NOMO-1 (cell line): ENCODE data around the gene ZKSCAN1.

ENCODE experiments used
- DNase-seq, 2 experiments: peaks; one replicate each; lab custom pipeline; 2025; ENCODE audit not compliant: unreplicated experiment in 2 of 2; lab: John Stamatoyannopoulos, UW

Gene ZKSCAN1

GRCh38 chr7:100034871-100035510, 19.6 kb downstream of the ZKSCAN1 start:
- DNase-seq: no peak

DNA sequence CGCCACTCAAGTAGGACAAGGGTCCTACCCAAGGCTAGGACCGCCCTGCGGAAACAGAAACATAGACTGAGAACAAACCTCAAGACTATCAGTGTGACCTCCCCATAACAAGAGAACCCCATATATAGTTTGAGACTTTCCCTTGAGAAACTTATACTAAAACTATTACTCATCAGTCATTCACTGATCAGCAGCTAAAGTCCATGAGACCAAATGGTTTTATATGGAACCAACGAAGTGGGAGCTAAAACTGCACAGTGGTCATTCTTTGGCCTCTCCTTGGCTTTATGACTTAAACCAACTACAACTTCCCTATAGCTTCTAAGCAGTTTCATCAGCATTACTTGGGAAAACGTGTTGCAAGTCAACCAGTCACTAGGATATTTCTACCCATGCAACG, 20.5 kb downstream of the ZKSCAN1 start:
- DNase-seq: no peak

GRCh38 chr7:100038326-100038725, 22.9 kb downstream of the ZKSCAN1 start:
- DNase-seq: no peak

DNA sequence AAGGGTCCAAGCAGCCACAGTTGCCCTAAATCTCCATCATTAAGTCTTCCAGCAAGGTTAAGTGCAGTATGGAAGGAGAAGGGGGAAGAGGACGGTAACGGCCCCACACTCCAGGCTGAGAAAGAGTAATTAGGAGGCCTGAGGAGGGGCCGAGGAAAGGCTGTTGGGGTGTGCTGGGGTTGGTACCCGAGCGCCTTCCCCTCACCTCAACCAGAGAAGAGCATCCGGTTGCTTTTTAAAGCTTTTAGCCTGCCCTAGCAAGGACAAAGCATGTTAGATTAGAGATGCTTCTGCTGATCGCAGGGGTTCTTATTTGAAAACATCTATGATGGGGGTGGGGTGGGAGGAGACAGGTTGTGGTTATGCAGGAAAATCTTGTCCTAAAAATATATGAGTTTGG, 25.2 kb downstream of the ZKSCAN1 start:
- no peak for DNase-seq

DNA sequence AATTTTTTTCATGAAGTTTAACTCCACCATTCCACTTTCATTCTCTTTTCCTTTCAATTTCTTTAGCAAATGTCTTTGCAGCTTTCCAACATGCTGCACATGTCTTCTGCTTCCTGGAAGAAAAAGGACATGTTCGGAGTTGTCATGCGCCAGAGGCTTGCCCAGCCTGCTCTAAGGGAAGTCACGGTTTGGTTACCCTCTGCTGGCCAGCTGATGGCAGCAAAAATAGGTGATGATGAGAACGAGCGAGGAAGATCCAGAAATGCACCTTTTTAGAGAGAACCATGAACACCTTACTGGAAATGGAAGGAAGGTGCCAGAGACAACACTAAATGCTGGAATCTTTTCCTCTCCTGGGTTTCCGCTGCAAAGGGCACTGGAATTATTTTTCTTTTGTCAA, 29.3 kb downstream of the ZKSCAN1 start:
- DNase-seq: peak in 1 of 2 experiments; percentile 40

- DNase-seq: no peak
Observed at GRCh38 chr7:100048680-100049079, 33.3 kb downstream of the ZKSCAN1 start.

DNA sequence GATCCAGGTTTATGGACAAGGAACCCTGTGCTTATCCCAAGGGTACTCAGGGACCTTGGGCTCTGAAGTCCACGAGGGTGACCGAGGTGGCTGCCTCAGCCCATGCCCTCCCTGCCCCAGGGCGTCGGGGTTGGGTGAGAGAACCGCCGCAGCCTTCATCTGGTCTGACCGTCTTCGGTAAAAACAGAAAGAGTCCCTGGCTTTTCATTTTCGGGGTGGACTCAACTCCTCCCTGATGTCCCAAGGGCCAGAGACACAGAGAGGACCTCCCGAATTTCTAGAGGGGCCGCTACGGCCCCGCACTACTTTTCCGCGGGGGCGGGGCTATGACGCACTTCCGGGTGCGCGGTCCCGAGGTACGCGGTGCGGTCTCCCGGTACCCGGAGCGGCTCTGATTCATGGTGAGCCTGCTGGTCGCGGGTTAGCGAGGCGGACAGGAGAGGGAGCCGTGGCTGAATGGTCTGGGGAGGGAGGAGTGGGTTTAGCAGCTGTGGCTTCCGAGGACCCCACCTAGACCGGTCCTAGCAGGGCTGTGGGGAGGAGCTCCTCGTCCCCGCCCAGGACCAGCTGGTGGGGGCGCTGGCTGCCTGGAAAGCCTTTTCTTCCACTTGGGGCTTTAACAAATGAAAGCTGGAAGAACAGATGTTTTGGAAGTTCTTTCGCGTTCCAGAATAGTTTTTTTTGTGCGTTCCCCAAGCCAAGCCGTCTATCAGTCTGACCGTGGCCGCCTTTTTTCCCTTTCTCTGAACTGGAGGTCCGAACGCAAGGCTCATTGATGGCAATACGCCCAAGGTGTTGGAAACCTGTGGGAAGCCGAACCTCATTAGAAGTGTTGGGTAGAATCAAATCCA, 34.3 kb downstream of the ZKSCAN1 start, which contains the start of gene ZSCAN21:
TSS of gene ZSCAN21 (plus strand) at position 334 of the 851 bp plus-strand sequence. CDS start 7,233 bp downstream, outside the sequence.
- DNase-seq: peak; percentile 70 to 71

DNA sequence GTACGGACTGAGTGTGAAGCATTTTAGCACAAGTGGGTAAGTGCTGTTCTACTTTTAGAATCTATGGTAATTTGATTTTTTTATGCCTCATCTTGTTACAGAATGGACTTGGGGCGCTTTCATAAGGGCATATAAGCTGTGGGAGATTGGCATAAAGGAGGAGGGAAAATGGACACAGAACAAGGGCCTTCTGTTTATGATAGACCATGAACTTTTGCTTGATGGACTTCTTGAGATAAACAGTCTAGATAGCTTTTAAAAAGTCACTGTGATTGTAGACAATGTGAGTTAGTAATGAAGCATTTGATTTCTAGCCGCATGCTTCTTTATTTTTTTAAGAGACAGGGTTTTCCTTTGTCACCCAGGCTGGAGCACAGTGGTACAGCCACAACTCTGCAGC, 36.2 kb downstream of the ZKSCAN1 start:
- no peak for DNase-seq

GRCh38 chr7:100053215-100053614, 37.8 kb downstream of the ZKSCAN1 start:
- peak; percentile 63 to 77 for DNase-seq

- no peak for DNase-seq
Observed at GRCh38 chr7:100057006-100057405, 41.6 kb downstream of the ZKSCAN1 start.

- DNase-seq: no peak
Observed at GRCh38 chr7:100059251-100059739, 43.9 kb downstream of the ZKSCAN1 start.

DNA sequence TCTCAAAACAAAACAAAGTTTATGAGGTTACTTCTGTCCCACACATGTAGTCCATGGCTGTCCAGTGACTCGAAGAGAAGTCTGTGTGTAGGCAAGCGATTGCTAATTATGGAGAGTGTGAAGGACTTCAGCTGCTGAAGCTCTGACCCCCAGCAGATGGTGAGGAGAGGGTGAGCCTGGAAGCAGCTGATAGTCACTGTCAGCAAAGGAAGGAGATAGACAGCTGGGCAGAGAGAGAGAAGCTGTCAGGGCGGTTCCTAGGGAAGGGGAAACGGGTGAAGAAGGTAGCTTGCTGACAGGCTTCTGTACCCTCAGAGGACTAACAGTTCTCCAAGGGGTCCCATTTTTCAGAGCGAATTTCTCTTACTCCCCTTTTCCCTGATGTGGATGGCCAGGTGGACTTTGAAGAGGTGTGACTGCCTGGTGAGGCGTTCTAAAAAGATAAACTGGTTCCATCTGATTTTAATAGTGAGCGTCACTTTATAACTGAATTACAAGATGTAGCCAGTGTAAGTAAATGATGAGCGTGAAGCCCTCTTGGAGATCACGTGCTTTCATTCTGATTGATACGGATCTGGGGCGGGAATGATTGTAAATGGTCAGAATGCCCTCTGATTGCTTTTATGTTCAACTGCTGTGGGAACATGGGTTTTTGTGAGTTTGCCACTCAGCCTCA, 46.3 kb downstream of the ZKSCAN1 start:
- no peak for DNase-seq

- no peak for DNase-seq
Observed at GRCh38 chr7:100063376-100063775, 48.0 kb downstream of the ZKSCAN1 start.

DNA sequence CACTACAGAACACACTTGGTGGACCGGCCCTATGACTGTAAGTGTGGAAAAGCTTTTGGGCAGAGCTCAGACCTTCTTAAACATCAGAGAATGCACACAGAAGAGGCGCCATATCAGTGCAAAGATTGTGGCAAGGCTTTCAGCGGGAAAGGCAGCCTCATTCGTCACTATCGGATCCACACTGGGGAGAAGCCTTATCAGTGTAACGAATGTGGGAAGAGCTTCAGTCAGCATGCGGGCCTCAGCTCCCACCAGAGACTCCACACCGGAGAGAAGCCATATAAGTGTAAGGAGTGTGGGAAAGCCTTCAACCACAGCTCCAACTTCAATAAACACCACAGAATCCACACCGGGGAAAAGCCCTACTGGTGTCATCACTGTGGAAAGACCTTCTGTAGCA, 48.8 kb downstream of the ZKSCAN1 start:
- no peak for DNase-seq

DNA sequence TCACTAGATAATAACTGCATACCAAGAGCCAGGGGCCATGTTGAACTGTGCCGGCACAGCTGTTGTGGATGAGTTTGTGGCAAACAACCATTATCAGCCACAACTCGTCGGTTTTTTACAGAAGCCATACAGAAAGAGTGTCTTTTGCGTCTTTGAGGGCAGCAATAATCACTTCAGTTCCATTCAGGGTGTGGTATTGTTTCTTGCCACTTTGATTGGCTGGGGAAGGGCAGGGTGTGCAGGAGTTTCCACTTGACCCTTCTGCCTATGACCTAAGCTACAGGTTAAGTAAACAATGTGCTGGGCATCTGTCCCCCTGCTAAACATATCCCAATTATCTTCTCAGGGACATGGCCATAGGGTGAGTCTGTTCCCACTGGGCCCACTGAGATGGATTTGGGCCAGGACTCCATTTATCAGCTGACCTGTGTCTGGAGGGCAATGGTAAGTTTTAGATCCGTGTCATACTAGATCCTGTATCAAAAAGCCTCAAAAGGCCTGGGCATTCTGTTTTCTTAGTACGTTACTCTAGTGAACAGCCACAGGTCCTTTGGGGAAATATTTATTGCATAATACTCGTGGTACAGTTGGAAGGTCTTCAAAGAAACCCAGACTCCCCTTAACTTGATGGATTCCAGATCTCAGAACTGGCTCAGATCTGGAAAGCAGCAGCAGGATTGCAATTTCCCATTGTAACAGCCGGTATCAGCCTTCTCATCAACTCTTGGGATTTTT, 50.2 kb downstream of the ZKSCAN1 start:
- DNase-seq: no peak

DNA sequence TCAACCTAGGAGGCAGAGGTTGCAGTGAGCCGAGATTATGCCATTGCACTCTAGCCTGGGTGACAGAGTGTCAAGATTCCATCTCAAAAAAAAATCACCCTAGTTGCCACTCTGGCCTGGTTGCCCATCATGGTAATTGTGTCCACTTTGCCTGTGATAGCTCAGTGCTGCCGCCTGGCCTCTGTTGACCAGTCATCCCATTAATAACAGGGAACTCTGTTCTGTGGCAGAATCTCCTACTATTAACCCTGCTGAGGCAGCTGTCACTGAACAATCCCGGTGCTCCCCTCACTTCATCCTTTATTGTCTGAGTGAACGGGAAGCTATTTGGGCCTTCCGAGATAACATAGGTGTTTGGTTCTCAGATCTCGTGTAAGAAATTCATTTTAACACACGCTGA, 51.6 kb downstream of the ZKSCAN1 start:
- no peak for DNase-seq

- DNase-seq: no peak
Observed at GRCh38 chr7:100069991-100070390, 54.6 kb downstream of the ZKSCAN1 start.

DNA sequence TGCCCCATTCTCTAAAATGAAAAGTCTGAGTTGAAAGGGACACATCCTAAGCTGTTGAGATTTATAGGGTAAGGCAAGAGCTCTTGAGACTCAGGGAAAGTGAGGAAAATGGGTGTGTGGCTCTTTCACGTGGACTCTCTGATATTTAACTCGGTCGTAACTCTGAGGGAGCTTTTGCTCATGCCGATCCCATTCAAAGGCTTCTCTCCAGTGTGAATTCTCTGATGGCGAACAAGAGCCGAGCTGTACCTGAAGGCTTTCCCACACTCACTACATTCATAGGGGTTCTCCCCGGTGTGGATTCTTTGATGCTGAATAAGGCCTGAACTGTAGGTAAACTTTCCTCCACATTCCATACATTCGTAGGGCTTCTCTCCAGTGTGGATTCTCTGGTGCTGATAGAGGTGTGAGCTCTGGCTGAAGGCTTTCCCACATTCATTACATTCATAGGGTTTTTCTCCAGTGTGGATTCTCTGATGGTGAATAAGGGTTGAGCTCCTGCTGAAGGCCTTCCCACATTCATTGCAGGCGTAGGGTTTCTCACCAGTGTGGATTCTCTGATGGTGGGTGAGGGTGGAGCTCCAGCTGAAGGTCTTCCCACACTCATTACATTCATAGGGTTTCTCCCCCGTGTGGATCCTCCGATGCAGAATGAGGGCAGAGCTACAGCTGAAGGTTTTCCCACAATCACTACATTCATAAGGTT, 55.8 kb downstream of the ZKSCAN1 start:
- no peak for DNase-seq

DNA sequence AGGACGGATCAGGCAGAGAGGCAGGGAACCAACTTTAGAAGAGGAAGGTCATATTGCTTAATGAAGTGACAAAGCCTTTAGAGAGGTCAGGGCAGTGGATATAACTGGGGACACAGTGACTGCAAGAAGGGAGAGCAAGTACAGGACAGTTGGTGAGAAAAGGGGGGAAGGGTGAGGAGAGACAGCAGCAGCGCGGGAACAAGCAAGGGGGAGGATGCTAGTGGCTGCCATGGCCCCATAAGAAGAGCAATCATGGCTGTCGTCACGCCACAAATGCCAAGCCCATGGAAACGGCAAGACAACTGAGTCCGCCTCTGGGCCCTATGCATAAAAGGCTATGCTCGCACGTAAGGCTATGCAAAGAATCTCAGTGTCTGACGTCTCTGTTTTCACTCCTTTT, 57.1 kb downstream of the ZKSCAN1 start:
- no peak for DNase-seq

DNA sequence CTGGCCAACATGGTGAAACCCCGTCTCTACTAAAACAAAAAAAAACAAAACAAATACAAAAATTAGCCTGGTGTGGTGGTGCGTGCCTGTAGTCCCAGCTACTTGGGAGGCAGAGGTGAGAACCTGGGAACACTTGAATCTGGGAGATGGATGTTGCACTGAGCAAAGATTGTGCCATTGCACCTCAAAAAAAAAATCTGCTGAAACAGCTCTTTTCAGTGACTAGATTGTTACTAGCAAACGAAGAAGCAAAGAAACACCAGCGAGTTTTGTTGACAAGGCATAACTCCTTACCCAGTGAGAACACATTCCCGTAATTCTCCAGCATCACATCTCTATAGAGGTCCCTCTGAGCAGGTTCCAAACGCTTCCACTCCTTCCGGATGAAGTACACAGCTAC, 59.4 kb downstream of the ZKSCAN1 start:
- DNase-seq: no peak
